Thymus (tissue), 11 donors: ENCODE results near the gene SMCP. TPM values are rescaled to one million over a fixed set of nuclear protein-coding genes. Genes with fewer than 3 reads are reported as not detected.

Experiments used
- DNase-seq, 9 donors: peaks; one replicate each; pipeline ENCODE4 v3.0.0-alpha.2; 2013; ENCODE audit warnings: low spot score in 9 of 9, low read depth in 6 of 9, missing footprints in 1 of 9
- H3K27ac ChIP-seq, 2 donors: one replicate each; pipeline ENCODE4 v1.5.1; 2013; ENCODE audit warnings: control low read depth in 1 of 2, low read depth in 1 of 2, low read length in 1 of 2, mild to moderate bottlenecking in 1 of 2, moderate library complexity in 1 of 2
- H3K27me3 ChIP-seq, 2 donors: one replicate each; pipeline ENCODE4 v1.5.1; 2013; ENCODE audit warnings: low read length in 1 of 2; ENCODE audit not compliant: control insufficient read depth in 2 of 2, insufficient read depth in 1 of 2
- H3K36me3 ChIP-seq, 2 donors: one replicate each; pipeline ENCODE4 v1.5.1; 2013; ENCODE audit warnings: low read length in 1 of 2, mild to moderate bottlenecking in 1 of 2, moderate library complexity in 1 of 2; ENCODE audit not compliant: control insufficient read depth in 2 of 2, insufficient read depth in 2 of 2
- H3K4me1 ChIP-seq, 2 donors: one replicate each; pipeline ENCODE4 v1.5.1; 2013; ENCODE audit warnings: low read length in 2 of 2; ENCODE audit not compliant: control insufficient read depth in 2 of 2, insufficient read depth in 2 of 2
- H3K4me3 ChIP-seq, 2 donors: one replicate each; pipeline ENCODE4 v1.5.1; 2013; ENCODE audit warnings: low read length in 2 of 2, control low read depth in 1 of 2, mild to moderate bottlenecking in 1 of 2
- H3K9me3 ChIP-seq, 2 donors: one replicate each; pipeline ENCODE4 v1.5.1; 2013; ENCODE audit warnings: low read length in 1 of 2, mild to moderate bottlenecking in 1 of 2; ENCODE audit not compliant: control insufficient read depth in 2 of 2, insufficient read depth in 1 of 2
- WGBS: extraction: QIAGEN DNeasy Blood & Tissue Kit; methylation state at CpG from one replicate; pipeline ENCODE4 v1.1.7; 2013; 5-methylcytosine and 5-hydroxymethylcytosine counted together
- polyA plus RNA-seq: library from polyadenylated mRNA; stranded (reverse); fragments of 200-250 nt; gene quantifications from one replicate; pipeline ENCODE4 v1.2.3, GENCODE V29; 2013
- total RNA-seq: library from RNA; stranded (reverse); fragments of 120-200 nt; gene quantifications from one replicate; pipeline ENCODE4 v1.2.4, GENCODE V29; 2013
- donor health status: healthy.

The SMCP gene
- total and polyA plus RNA-seq, 2 donors = 0.30 TPM; not detected in 1

- Histone ChIP-seq H3K27ac (no peak overlapping the region), H3K4me1 (no peaks in the 10 kb centered on the region), H3K4me3 (no peak overlapping the region), H3K9me3 (no peaks in the 10 kb centered on the region), H3K27me3 (no peaks in the 10 kb centered on the region), H3K36me3 (no peaks in the 10 kb centered on the region)
- DNase-seq = no peak
Measured at GRCh38 chr1:152884085-152884484, 6.0 kb downstream of the SMCP start.

- Histone ChIP-seq H3K27ac (no peak overlapping the region), H3K4me1 (no peaks in the 10 kb centered on the region), H3K27me3 (no peaks in the 10 kb centered on the region), H3K36me3 (no peaks in the 10 kb centered on the region), H3K9me3 (no peaks in the 10 kb centered on the region), H3K4me3 (no peak overlapping the region)
- no peak for DNase-seq
- 97% methylated on average over 1 of the region's 1 CpG for WGBS
Measured at GRCh38 chr1:152884506-152884905, 6.4 kb downstream of the SMCP start.

GRCh38 chr1:152884966-152885624 is 7.0 kb downstream of the SMCP start:
- DNase-seq = no peak
- no peak overlapping the region for H3K4me3 ChIP-seq
- H3K9me3 ChIP-seq = no peaks in the 10 kb centered on the region
- H3K27me3 ChIP-seq = no peaks in the 10 kb centered on the region
- 84% methylated on average over 4 of the region's 4 CpGs for WGBS
- no peak overlapping the region for H3K27ac ChIP-seq
- H3K36me3 ChIP-seq = no peaks in the 10 kb centered on the region
- H3K4me1 ChIP-seq = no peaks in the 10 kb centered on the region

- no peak for DNase-seq
- Histone ChIP-seq H3K27me3 (no peaks in the 10 kb centered on the region), H3K27ac (no peak overlapping the region), H3K9me3 (no peaks in the 10 kb centered on the region), H3K4me3 (no peak overlapping the region), H3K4me1 (no peaks in the 10 kb centered on the region), H3K36me3 (no peaks in the 10 kb centered on the region)
- 76% methylated on average over 3 of the region's 3 CpGs for WGBS
Measured at GRCh38 chr1:152886085-152886484, 8.0 kb downstream of the SMCP start.

GRCh38 chr1:152886758-152887409 is 8.8 kb downstream of the SMCP start:
- no peaks in the 10 kb centered on the region for H3K36me3 ChIP-seq
- H3K9me3 ChIP-seq = no peaks in the 10 kb centered on the region
- no peaks in the 10 kb centered on the region for H3K27me3 ChIP-seq
- WGBS = 75% methylated on average over 8 of the region's 8 CpGs
- no peak for DNase-seq
- H3K4me1 ChIP-seq = no peaks in the 10 kb centered on the region
- H3K4me3 ChIP-seq = no peak overlapping the region
- H3K27ac ChIP-seq = no peak overlapping the region

- Histone ChIP-seq H3K27me3 (no peaks in the 10 kb centered on the region), H3K27ac (no peak overlapping the region), H3K9me3 (no peaks in the 10 kb centered on the region), H3K36me3 (no peaks in the 10 kb centered on the region), H3K4me1 (no peaks in the 10 kb centered on the region), H3K4me3 (no peak overlapping the region)
- 97% methylated on average over 1 of the region's 1 CpG for WGBS
- no peak for DNase-seq
Measured at GRCh38 chr1:152888126-152888525, 10.0 kb downstream of the SMCP start.

GRCh38 chr1:152899027-152899426 is 20.9 kb downstream of the SMCP start:
- no peaks in the 10 kb centered on the region for H3K27me3 ChIP-seq
- no peak for DNase-seq

GRCh38 chr1:152899883-152900282 is 21.8 kb downstream of the SMCP start:
- no peaks in the 10 kb centered on the region for H3K9me3 ChIP-seq
- H3K4me3 ChIP-seq = no peak overlapping the region
- H3K27me3 ChIP-seq = no peaks in the 10 kb centered on the region
- no peaks in the 10 kb centered on the region for H3K4me1 ChIP-seq
- no peak overlapping the region for H3K27ac ChIP-seq
- no peak for DNase-seq
- WGBS = 86% methylated on average over 2 of the region's 2 CpGs
- no peaks in the 10 kb centered on the region for H3K36me3 ChIP-seq

More at GRCh38 chr1:152899027-152899426, 20.9 kb downstream of the SMCP start:
- WGBS = 86% methylated on average over 4 of the region's 4 CpGs
- H3K27ac ChIP-seq = no peak overlapping the region
- no peak overlapping the region for H3K4me3 ChIP-seq
- no peaks in the 10 kb centered on the region for H3K9me3 ChIP-seq
- no peaks in the 10 kb centered on the region for H3K4me1 ChIP-seq
- H3K36me3 ChIP-seq = no peaks in the 10 kb centered on the region

GRCh38 chr1:152901631-152902030 is 23.5 kb downstream of the SMCP start:
- Histone ChIP-seq H3K4me1 (no peaks in the 10 kb centered on the region), H3K36me3 (no peaks in the 10 kb centered on the region), H3K27me3 (no peaks in the 10 kb centered on the region), H3K27ac (no peak overlapping the region), H3K9me3 (no peaks in the 10 kb centered on the region), H3K4me3 (no peak overlapping the region)
- 79% methylated on average over 5 of the region's 5 CpGs for WGBS
- no peak for DNase-seq
